A549 (cell line): Measurements from ENCODE around the gene BRICD5. TPM values are rescaled to one million over a fixed set of nuclear protein-coding genes. Genes with fewer than 3 reads are reported as not detected.
A peak's percentile ranks its signal among the peaks of the same experiment; 100 is the strongest.

ENCODE experiments used
- ATAC-seq, 2 experiments: fragments of 200-7000 bp in 1 of 2; fragments of >200 bp in 1 of 2; cut with Nextera tagmentation in 1 of 2; cut with Tn5 transposase in 1 of 2; 3 replicates each; pipeline versions ENCODE4 v1.8.0 to v1.9.1; 2018 to 2020; ENCODE audit warnings: mild to moderate bottlenecking in 1 of 2, moderate library complexity in 1 of 2
- CTCF ChIA-PET: fragments of 300-600 bp; sonication (Branson Sonifier 250); formaldehyde crosslinking; extraction: SDS; loops from one replicate; lab custom pipeline; 2021; ENCODE audit warnings: antibody characterized with exemption, inconsistent platforms; lab: Yijun Ruan, JAX
- POLR2A ChIA-PET: fragments of 350-600 bp; formaldehyde crosslinking; extraction: SDS; loops from one replicate; lab custom pipeline; 2021; ENCODE audit warnings: antibody characterized with exemption, inconsistent platforms; lab: Yijun Ruan, JAX
- DNase-seq, 2 experiments: peaks; one replicate each; pipeline versions ENCODE4 v3.0.0 to v3.0.0-alpha.2; 2011 to 2016; ENCODE audit warnings: low read depth in 1 of 2, low spot score in 1 of 2
- FAIRE-seq: peaks from 2 replicates; lab custom pipeline; 2011; peaks lifted over from hg19 to GRCh38; lab: Jason Lieb, UNC
- H3K27ac ChIP-seq, 2 experiments: fragments of >200 bp; sonication (Bioruptor Twin); formaldehyde crosslinking; 3 replicates each; pipeline ENCODE4 v1.5.1; 2016 to 2017
- H3K4me1 ChIP-seq: fragments of >200 bp; sonication (Bioruptor Twin); formaldehyde crosslinking; 3 replicates; pipeline ENCODE4 v1.6.1; 2016
- H3K4me2 ChIP-seq: fragments of >200 bp; sonication (Bioruptor Twin); formaldehyde crosslinking; 3 replicates; pipeline ENCODE4 v1.6.1; 2016
- H3K4me3 ChIP-seq: fragments of >200 bp; sonication (Bioruptor Twin); formaldehyde crosslinking; 3 replicates; pipeline ENCODE4 v1.5.1; 2016
- H3K9me3 ChIP-seq: fragments of >200 bp; sonication (Bioruptor Twin); formaldehyde crosslinking; 3 replicates; pipeline ENCODE4 v1.6.1; 2016
- BHLHE40 ChIP-seq: IDR thresholded peaks from 2 replicates; pipeline ENCODE4 v1.6.1; 2012; ENCODE audit warnings: low read depth, low read length, inconsistent platforms
- CHD2 ChIP-seq: fragments of 150-350 bp; IDR thresholded peaks from 2 replicates; pipeline ENCODE4 v1.6.1; 2014; ENCODE audit warnings: low read length; ENCODE audit not compliant: partially characterized antibody
- EHF ChIP-seq: fragments of 250-450 bp; sonication (Bioruptor Pico); IDR thresholded peaks from 2 replicates; pipeline ENCODE4 v1.5.0; 2020; ENCODE audit warnings: mild to moderate bottlenecking
- FOSB ChIP-seq: fragments of 250-450 bp; sonication (Bioruptor Pico); IDR thresholded peaks from 2 replicates; pipeline ENCODE4 v1.5.0; 2020; ENCODE audit warnings: mild to moderate bottlenecking, moderate library complexity
- FOXS1 ChIP-seq: fragments of 250-450 bp; sonication (Bioruptor Pico); IDR thresholded peaks from 2 replicates; pipeline ENCODE4 v1.5.0; 2020; ENCODE audit warnings: mild to moderate bottlenecking, moderate library complexity
- GATA3 ChIP-seq: IDR thresholded peaks from 2 replicates; pipeline ENCODE4 v1.6.1; 2012; ENCODE audit warnings: borderline replicate concordance
- HOXB13 ChIP-seq: fragments of 250-450 bp; sonication (Bioruptor Pico); IDR thresholded peaks from 2 replicates; pipeline ENCODE4 v1.5.0; 2020; ENCODE audit warnings: low read depth, mild to moderate bottlenecking, moderate library complexity
- HOXB5 ChIP-seq: fragments of 250-450 bp; sonication (Bioruptor Pico); IDR thresholded peaks from 2 replicates; pipeline ENCODE4 v1.5.0; 2020; ENCODE audit warnings: mild to moderate bottlenecking, moderate library complexity
- JUNB ChIP-seq: fragments of >200 bp; sonication (Bioruptor Twin); formaldehyde crosslinking; IDR thresholded peaks from 2 replicates; pipeline ENCODE4 v1.6.1; 2016
- KDM5A ChIP-seq: fragments of 200-600 bp; sonication (generic); IDR thresholded peaks from 2 replicates; pipeline ENCODE4 v1.6.1; 2016; ENCODE audit warnings: antibody characterized with exemption, mild to moderate bottlenecking
- MAFK ChIP-seq: fragments of 450-650 bp; IDR thresholded peaks from 2 replicates; pipeline ENCODE4 v1.6.1; 2014; ENCODE audit not compliant: partially characterized antibody
- MAZ ChIP-seq: fragments of 150-350 bp; IDR thresholded peaks from 2 replicates; pipeline ENCODE4 v1.6.1; 2014; ENCODE audit warnings: antibody characterized with exemption, low read depth, low read length, borderline replicate concordance
- MYC ChIP-seq: IDR thresholded peaks from 2 replicates; pipeline ENCODE4 v1.6.1; 2012; ENCODE audit warnings: mild to moderate bottlenecking, inconsistent platforms, low read length, improper control_type of control experiment, borderline replicate concordance
- POLR2A ChIP-seq: IDR thresholded peaks from 2 replicates; pipeline ENCODE4 v1.6.1; 2012; ENCODE audit warnings: mild to moderate bottlenecking, low read length
- RCOR1 ChIP-seq: fragments of 150-350 bp; IDR thresholded peaks from 2 replicates; pipeline ENCODE4 v1.6.1; 2014; ENCODE audit warnings: antibody characterized with exemption, low read length, low read depth
- ZC3H11A ChIP-seq: fragments of 450-650 bp; IDR thresholded peaks from 2 replicates; pipeline ENCODE4 v1.6.1; 2014; ENCODE audit warnings: antibody characterized with exemption, mild to moderate bottlenecking
- ZNF302 ChIP-seq: fragments of 250-450 bp; sonication (Bioruptor Pico); IDR thresholded peaks from 2 replicates; pipeline ENCODE4 v1.9.0; 2021; ENCODE audit warnings: inconsistent platforms, mild to moderate bottlenecking, moderate library complexity
- WGBS: methylation state at CpG from one replicate; pipeline ENCODE4 v1.1.6; 2017; ENCODE audit errors: missing lambda C conversion rate; 5-methylcytosine and 5-hydroxymethylcytosine counted together
- polyA plus RNA-seq, 4 experiments: library from polyadenylated mRNA; depleted of rRNA in 3 of 4; stranded (reverse); fragments of >200 nt; fragmentation: RNase III in 1 of 4; extraction: RNeasy Plus Mini Kit Qiagen cat#74134 plus additional on column Dnase treatment in 1 of 4; gene quantifications; 2 replicates in 3 of 4; 3 replicates in 1 of 4; pipeline ENCODE4 v1.2.3, GENCODE V29; 2011 to 2017
- TF ChIP-seq, protein P1 (sequence below): IDR thresholded peaks from 2 replicates; pipeline ENCODE4 v1.6.1; 2012
- TF ChIP-seq, protein P2 (sequence below): fragments of 250-450 bp; sonication (Bioruptor Pico); IDR thresholded peaks from 2 replicates; pipeline ENCODE4 v1.5.0; 2020; ENCODE audit warnings: low read depth, mild to moderate bottlenecking, moderate library complexity
- TF ChIP-seq, protein P3 (sequence below): IDR thresholded peaks from 2 replicates; pipeline ENCODE4 v1.6.1; 2012
- TF ChIP-seq, protein P4 (sequence below): fragments of 450-650 bp; IDR thresholded peaks from 2 replicates; pipeline ENCODE4 v1.6.1; 2014; ENCODE audit warnings: antibody characterized with exemption

The BRICD5 gene
- polyA plus RNA-seq, 2 of the 4 experiments (the other 2 are of a cell fraction) = 2.0 to 9.1 TPM

DNA sequence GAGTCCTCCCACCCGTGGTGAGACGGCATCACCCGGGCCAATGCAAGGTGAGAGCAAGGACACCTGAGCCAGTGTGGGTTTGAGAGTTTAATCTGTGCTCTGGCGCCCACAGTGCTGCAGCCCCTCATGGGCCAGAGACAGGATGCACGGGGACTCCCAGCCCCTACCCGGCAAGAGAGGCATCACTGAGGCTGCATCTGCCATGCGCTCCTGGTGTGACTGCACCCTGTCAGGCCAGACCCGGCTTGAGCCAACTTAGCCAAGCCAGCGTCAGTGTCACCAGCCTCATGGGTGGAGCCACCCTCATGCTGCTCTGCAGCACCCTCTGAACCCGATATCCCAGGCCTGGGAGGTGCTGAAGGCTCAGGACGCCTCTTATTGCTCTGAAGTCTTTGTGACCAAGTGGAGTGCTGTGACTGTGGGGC lies 1.3 kb upstream of the BRICD5 start:
- Histone ChIP-seq H3K4me2 (peak overlapping the region; percentile 100), H3K4me1 (peaks cover 30% of the 10 kb centered on the region), H3K9me3 (no peaks in the 10 kb centered on the region), H3K27ac (peak overlapping the region in 1 of 2 experiments; percentile 15; a peak in 2 of 6 replicates), H3K4me3 (no peak overlapping the region)
- no peak for ATAC-seq
- DNase-seq = no peak
- ChIA-PET CTCF (interaction anchor here (0.8 to 1.3 kb wide), 4 partner anchors 14 to 289 kb away, joined by 3 to 6 read pairs (median 3); no protein-coding TSS in a partner anchor), POLR2A (interaction anchor here (1.8 kb wide), 1 partner anchor 57 kb away, joined by 8 read pairs; the partner anchor contains the start of gene TRAF7)
- TF ChIP-seq, protein P1, sequence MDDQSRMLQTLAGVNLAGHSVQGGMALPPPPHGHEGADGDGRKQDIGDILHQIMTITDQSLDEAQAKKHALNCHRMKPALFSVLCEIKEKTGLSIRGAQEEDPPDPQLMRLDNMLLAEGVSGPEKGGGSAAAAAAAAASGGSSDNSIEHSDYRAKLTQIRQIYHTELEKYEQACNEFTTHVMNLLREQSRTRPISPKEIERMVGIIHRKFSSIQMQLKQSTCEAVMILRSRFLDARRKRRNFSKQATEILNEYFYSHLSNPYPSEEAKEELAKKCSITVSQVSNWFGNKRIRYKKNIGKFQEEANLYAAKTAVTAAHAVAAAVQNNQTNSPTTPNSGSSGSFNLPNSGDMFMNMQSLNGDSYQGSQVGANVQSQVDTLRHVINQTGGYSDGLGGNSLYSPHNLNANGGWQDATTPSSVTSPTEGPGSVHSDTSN = peak; percentile 21; the same call in 1 of the 2 replicates
- TF ChIP-seq CHD2 = no peak
- FAIRE-seq = no peak
- WGBS = 86% methylated on average over 11 of the region's 11 CpGs

DNA sequence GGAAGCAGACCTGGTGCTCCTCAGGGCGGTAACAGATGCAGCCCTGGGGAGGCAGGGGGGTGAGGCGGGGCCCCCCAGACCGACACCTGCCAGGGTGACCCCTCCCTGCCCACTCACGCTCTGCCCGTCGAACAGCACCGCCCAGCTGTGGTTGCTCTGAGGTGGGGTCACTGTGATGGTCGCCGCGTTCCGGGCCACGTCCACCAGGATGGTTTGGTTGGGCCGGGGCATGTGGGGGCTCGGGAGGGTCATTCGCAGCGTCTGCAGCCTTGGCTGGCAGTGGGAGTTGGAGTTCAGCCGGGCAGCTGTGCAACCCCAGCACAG lies 692 bp downstream of the BRICD5 start:
- CTCF ChIA-PET = interaction anchor here (1.1 to 4.8 kb wide), 2 partner anchors 15 to 42 kb away, joined by 4 to 28 read pairs; partner anchors contain the start of gene ECI1
- 87% methylated on average over 5 of the region's 17 CpGs for WGBS
- POLR2A ChIA-PET = no interaction called here
- no peak for TF ChIP-seq FOSB
- TF ChIP-seq, protein P2, sequence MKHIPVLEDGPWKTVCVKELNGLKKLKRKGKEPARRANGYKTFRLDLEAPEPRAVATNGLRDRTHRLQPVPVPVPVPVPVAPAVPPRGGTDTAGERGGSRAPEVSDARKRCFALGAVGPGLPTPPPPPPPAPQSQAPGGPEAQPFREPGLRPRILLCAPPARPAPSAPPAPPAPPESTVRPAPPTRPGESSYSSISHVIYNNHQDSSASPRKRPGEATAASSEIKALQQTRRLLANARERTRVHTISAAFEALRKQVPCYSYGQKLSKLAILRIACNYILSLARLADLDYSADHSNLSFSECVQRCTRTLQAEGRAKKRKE (CRISPR knock-in tag) = no peak
- TF ChIP-seq POLR2A = peak; percentile 20; the same call in 1 of the 2 replicates
- Histone ChIP-seq H3K4me1 (peaks cover 31% of the 10 kb centered on the region), H3K4me3 (no peak overlapping the region), H3K9me3 (no peaks in the 10 kb centered on the region), H3K4me2 (no peak overlapping the region), H3K27ac (no peak overlapping the region)
- DNase-seq (no peak), FAIRE-seq (no peak), ATAC-seq (no peak)

DNA sequence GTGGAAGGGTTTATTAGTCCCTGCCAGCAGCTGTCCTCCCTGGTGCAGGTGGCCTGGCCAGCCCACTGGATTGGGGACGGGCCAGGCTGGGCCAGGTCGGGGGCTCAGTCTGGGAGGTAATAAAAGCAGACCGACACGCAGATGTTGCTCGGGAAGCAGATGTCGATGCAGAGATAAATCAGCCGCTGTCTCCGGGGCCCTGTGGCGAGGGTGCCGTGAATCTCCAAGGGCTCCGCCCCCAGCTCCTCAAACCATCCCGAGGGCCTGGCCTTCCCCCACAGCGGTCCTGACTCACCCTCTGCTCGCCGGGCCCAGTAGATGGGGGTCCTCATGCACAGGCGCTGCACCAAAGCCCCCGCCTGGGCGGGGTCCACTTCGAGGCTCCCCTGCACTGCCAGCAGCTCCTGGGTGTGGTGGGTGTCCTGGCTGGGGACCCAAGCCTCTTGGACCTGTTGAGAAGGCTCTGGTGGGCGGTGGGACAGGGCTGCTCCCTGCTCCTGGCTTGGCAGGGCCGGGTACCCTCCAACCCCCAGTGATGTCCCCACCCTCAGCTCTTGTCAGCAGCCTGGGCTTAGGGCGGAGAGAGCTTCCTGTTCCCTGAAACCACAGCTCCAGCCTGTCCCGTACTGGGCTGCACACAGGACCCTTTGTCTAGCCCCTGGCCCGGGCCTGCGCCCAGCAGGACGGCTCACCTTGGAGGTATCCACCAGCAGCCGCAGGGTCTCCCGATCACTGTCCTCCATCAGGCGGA lies 1.2 kb downstream of the BRICD5 start:
- Histone ChIP-seq H3K9me3 (no peaks in the 10 kb centered on the region), H3K4me2 (no peak overlapping the region), H3K4me3 (no peak overlapping the region), H3K27ac (no peak overlapping the region), H3K4me1 (peaks cover 31% of the 10 kb centered on the region)
- DNase-seq = no peak
- no peak for FAIRE-seq
- CTCF ChIA-PET = interaction anchor here (1.1 to 4.8 kb wide), 3 partner anchors 15 to 69 kb away, joined by 4 to 28 read pairs (median 4); partner anchors contain the start of gene ECI1
- no peak for TF ChIP-seq EHF (CRISPR knock-in tag)
- TF ChIP-seq, protein P3, sequence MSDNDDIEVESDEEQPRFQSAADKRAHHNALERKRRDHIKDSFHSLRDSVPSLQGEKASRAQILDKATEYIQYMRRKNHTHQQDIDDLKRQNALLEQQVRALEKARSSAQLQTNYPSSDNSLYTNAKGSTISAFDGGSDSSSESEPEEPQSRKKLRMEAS = no peak
- TF ChIP-seq FOXS1 (CRISPR knock-in tag) = no peak
- no peak for TF ChIP-seq RCOR1
- TF ChIP-seq MYC = no peak
- no peak for TF ChIP-seq JUNB
- TF ChIP-seq MAFK = no peak
- TF ChIP-seq FOSB = no peak
- no peak for TF ChIP-seq KDM5A
- no peak for TF ChIP-seq BHLHE40
- no peak for TF ChIP-seq HOXB5 (CRISPR knock-in tag)
- no peak for TF ChIP-seq ZC3H11A
- no peak for TF ChIP-seq MAZ
- TF ChIP-seq, protein P4, sequence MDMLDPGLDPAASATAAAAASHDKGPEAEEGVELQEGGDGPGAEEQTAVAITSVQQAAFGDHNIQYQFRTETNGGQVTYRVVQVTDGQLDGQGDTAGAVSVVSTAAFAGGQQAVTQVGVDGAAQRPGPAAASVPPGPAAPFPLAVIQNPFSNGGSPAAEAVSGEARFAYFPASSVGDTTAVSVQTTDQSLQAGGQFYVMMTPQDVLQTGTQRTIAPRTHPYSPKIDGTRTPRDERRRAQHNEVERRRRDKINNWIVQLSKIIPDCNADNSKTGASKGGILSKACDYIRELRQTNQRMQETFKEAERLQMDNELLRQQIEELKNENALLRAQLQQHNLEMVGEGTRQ = no peak
- no peak for TF ChIP-seq ZNF302 (CRISPR knock-in tag)
- TF ChIP-seq CHD2 = no peak
- no peak for TF ChIP-seq GATA3
- no peak for TF ChIP-seq HOXB13
- no peak for ATAC-seq
- POLR2A ChIA-PET = no interaction called here
- WGBS = 89% methylated on average over 22 of the region's 29 CpGs
